ENCODE results near the gene HK1.

DNA sequence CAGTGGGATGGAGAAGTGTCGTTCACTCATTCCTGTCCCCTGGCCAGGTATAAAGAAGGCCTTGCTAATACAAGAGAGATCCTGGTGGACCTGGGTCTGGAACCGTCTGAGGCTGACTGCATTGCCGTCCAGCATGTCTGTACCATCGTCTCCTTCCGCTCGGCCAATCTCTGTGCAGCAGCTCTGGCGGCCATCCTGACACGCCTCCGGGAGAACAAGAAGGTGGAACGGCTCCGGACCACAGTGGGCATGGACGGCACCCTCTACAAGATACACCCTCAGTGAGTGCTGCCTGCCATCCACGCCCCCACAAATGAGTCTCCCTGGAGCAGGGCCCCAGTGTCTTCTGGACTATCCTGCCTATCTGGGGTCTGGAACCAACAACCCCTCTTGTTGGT, 31.0 kb upstream of the HK1 start:
- no peak for TF ChIP-seq CTCF (IDR thresholded peaks at IDR 0.05)
- no peak for TF ChIP-seq EZH2 (IDR thresholded peaks at IDR 0.05; ENCODE audit: borderline replicate concordance, insufficient read depth, low read depth, low read length, poor library complexity, severe bottlenecking)
